ENCODE data around the gene PRSS12. TPM values are rescaled to one million over a fixed set of nuclear protein-coding genes. Genes with fewer than 3 reads are reported as not detected.
"Not testable (repeated sequence)": the region's sequence is repeated elsewhere in the genome, so short reads cannot be mapped to it uniquely, and the experiment has no call there.

The PRSS12 gene
- total and polyA plus RNA-seq, 2 donors (not counting 1 experiment from before 2014, with no cell fraction given): not detected

GRCh38 chr4:118396881-118397622 is 44.2 kb upstream of the PRSS12 start:
- no peak overlapping the region for H3K4me3 ChIP-seq (ENCODE audit: control extremely low read depth in 1 of 5, extremely low read depth in 1 of 5, insufficient read depth in 1 of 5, low read depth in 2 of 5, low read length in 4 of 5)
- H2AFZ ChIP-seq (ENCODE audit: insufficient read depth, low read depth, low read length, poor library complexity, severe bottlenecking): no peak overlapping the region
- no peaks in the 10 kb centered on the region for H3K4me1 ChIP-seq (ENCODE audit: control insufficient read depth in 2 of 2, insufficient read depth in 2 of 2, low read length in 2 of 2)
- no peak overlapping the region for H3K27ac ChIP-seq (ENCODE audit: low read length in 2 of 2)
- Mint-ChIP-seq H3K27me3 (peaks cover 14% of the 10 kb centered on the region), H3K4me1 (no peaks in the 10 kb centered on the region), H3K27ac (no peak overlapping the region), H3K4me3 (no peak overlapping the region), H3K9me3 (ENCODE audit: insufficient read depth) (peaks cover 4% of the 10 kb centered on the region)
- ATAC-seq (ENCODE audit: low read depth): no peak
- H3K36me3 ChIP-seq (replicated peaks in 1 of 2; ENCODE audit: control extremely low read depth in 1 of 2, control insufficient read depth in 1 of 2, extremely low read depth in 1 of 2, insufficient read depth in 2 of 2, low read length in 1 of 2): no peaks in the 10 kb centered on the region
- ChIA-PET CTCF (no interaction called here), POLR2A (no interaction called here)
- no peak overlapping the region for H3K9ac ChIP-seq (ENCODE audit: low read length)
- WGBS (ENCODE audit: insufficient coverage): no CpG with 5 or more reads among the region's 5 CpGs
- intact Hi-C loops (cut with micrococcal nuclease): no loop called here
- no peaks in the 10 kb centered on the region for H3K27me3 ChIP-seq (replicated peaks in 1 of 4; ENCODE audit: control extremely low read depth in 1 of 4, control insufficient read depth in 3 of 4, insufficient read depth in 4 of 4, low read length in 3 of 4)
- TF ChIP-seq EZH2 (IDR thresholded peaks at IDR 0.05; ENCODE audit: borderline replicate concordance, insufficient read depth, low read depth, low read length, poor library complexity, severe bottlenecking): no peak
- TF ChIP-seq, protein P1, sequence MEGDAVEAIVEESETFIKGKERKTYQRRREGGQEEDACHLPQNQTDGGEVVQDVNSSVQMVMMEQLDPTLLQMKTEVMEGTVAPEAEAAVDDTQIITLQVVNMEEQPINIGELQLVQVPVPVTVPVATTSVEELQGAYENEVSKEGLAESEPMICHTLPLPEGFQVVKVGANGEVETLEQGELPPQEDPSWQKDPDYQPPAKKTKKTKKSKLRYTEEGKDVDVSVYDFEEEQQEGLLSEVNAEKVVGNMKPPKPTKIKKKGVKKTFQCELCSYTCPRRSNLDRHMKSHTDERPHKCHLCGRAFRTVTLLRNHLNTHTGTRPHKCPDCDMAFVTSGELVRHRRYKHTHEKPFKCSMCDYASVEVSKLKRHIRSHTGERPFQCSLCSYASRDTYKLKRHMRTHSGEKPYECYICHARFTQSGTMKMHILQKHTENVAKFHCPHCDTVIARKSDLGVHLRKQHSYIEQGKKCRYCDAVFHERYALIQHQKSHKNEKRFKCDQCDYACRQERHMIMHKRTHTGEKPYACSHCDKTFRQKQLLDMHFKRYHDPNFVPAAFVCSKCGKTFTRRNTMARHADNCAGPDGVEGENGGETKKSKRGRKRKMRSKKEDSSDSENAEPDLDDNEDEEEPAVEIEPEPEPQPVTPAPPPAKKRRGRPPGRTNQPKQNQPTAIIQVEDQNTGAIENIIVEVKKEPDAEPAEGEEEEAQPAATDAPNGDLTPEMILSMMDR (IDR thresholded peaks at IDR 0.05): no peak
- no peaks in the 10 kb centered on the region for H3K79me2 ChIP-seq (ENCODE audit: control insufficient read depth, insufficient read depth, low read length)
- H3K4me2 ChIP-seq (replicated peaks; ENCODE audit: low read depth, low read length, poor library complexity, severe bottlenecking): no peak overlapping the region
- no peaks in the 10 kb centered on the region for H4K20me1 ChIP-seq (ENCODE audit: control insufficient read depth, insufficient read depth, low read length, poor library complexity, severe bottlenecking)
- H3K9me3 ChIP-seq (ENCODE audit: control extremely low read depth in 1 of 3, control insufficient read depth in 2 of 3, insufficient read depth in 1 of 3, low read length in 2 of 3): peaks cover 0 to 6% (median 0%) of the 10 kb centered on the region in 3 donors
- no peak for DNase-seq

DNA sequence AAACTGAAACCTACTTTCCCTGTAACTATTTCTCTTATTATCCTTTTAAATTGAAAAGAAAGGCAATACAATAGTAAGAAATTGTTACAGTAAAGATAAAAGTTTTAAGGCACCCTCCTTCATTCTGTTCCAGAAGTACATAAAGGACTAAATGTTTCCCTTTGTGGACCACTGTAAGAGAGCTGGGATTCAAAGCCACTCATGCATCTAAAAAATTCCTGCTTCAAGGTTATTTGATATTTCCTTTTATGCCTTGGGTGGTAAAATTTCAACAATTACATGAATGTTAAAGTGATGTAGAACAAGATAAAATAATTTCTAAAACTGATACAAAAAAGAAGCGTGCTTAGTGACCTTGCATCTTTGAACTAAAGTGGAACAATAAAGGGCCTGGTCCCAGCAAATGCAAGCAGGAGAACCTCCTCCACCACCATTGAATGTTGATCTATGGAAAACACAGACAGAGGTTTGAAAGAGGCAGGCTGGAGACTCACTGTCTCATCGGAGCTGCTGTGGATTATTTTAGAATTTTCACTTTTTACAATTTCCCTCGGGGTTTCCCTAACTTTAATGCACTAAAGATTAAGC is 42.3 kb upstream of the PRSS12 start:
- intact Hi-C loops (cut with micrococcal nuclease): no loop called here
- Mint-ChIP-seq H3K27me3 (no peaks in the 10 kb centered on the region), H3K4me1 (no peaks in the 10 kb centered on the region), H3K9me3 (ENCODE audit: insufficient read depth) (peaks cover 5% of the 10 kb centered on the region), H3K27ac (no peak overlapping the region), H3K4me3 (no peak overlapping the region)
- DNase-seq (no peak), ATAC-seq (ENCODE audit: low read depth) (no peak)
- H3K4me3 ChIP-seq (ENCODE audit: control extremely low read depth in 1 of 5, extremely low read depth in 1 of 5, insufficient read depth in 1 of 5, low read depth in 2 of 5, low read length in 4 of 5): no peak overlapping the region
- no peaks in the 10 kb centered on the region for H3K36me3 ChIP-seq (replicated peaks in 1 of 2; ENCODE audit: control extremely low read depth in 1 of 2, control insufficient read depth in 1 of 2, extremely low read depth in 1 of 2, insufficient read depth in 2 of 2, low read length in 1 of 2)
- no peaks in the 10 kb centered on the region for H3K4me1 ChIP-seq (ENCODE audit: control insufficient read depth in 2 of 2, insufficient read depth in 2 of 2, low read length in 2 of 2)
- H4K20me1 ChIP-seq (ENCODE audit: control insufficient read depth, insufficient read depth, low read length, poor library complexity, severe bottlenecking): no peaks in the 10 kb centered on the region
- H3K27ac ChIP-seq (ENCODE audit: low read length in 2 of 2): no peak overlapping the region
- H3K9ac ChIP-seq (ENCODE audit: low read length): no peak overlapping the region
- H3K27me3 ChIP-seq (replicated peaks in 1 of 4; ENCODE audit: control extremely low read depth in 1 of 4, control insufficient read depth in 3 of 4, insufficient read depth in 4 of 4, low read length in 3 of 4): no peaks in the 10 kb centered on the region
- H3K79me2 ChIP-seq (ENCODE audit: control insufficient read depth, insufficient read depth, low read length): no peaks in the 10 kb centered on the region
- no peak overlapping the region for H2AFZ ChIP-seq (ENCODE audit: insufficient read depth, low read depth, low read length, poor library complexity, severe bottlenecking)
- H3K9me3 ChIP-seq (ENCODE audit: control extremely low read depth in 1 of 3, control insufficient read depth in 2 of 3, insufficient read depth in 1 of 3, low read length in 2 of 3): peaks cover 0 to 6% (median 1%) of the 10 kb centered on the region in 3 donors
- H3K4me2 ChIP-seq (replicated peaks; ENCODE audit: low read depth, low read length, poor library complexity, severe bottlenecking): no peak overlapping the region
- WGBS (ENCODE audit: insufficient coverage): no CpG with 5 or more reads among the region's 3 CpGs
- POLR2A ChIA-PET: no interaction called here
- TF ChIP-seq, protein P1 (IDR thresholded peaks at IDR 0.05): no peak
- TF ChIP-seq EZH2 (IDR thresholded peaks at IDR 0.05; ENCODE audit: borderline replicate concordance, insufficient read depth, low read depth, low read length, poor library complexity, severe bottlenecking): no peak
- CTCF ChIA-PET: no interaction called here

DNA sequence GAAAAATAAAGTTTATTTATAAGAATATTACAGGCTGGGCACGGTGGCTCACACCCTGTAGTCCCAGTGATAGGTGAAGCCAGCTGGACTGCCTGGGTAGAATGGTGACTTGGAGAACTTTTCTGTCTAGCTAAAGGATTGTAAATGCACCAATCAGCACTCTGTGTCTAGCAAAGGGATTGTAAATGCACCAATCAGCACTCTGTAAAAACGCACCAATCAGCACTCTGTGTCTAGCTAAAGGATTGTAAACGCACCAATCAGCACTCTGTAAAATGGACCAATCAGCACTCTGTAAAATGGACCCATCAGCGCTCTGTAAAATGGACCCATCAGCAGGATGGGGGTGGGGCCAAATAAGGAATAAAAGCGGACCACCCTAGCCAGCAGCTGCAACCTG is 39.7 kb upstream of the PRSS12 start:
- H2AFZ ChIP-seq (ENCODE audit: insufficient read depth, low read depth, low read length, poor library complexity, severe bottlenecking); H3K4me1 ChIP-seq (ENCODE audit: control insufficient read depth in 2 of 2, insufficient read depth in 2 of 2, low read length in 2 of 2); H3K9ac ChIP-seq (ENCODE audit: low read length); H3K9me3 Mint-ChIP-seq (ENCODE audit: insufficient read depth); H4K20me1 ChIP-seq (ENCODE audit: control insufficient read depth, insufficient read depth, low read length, poor library complexity, severe bottlenecking); DNase-seq; H3K4me2 ChIP-seq (replicated peaks; ENCODE audit: low read depth, low read length, poor library complexity, severe bottlenecking); intact Hi-C loops (cut with micrococcal nuclease); H3K4me3 ChIP-seq (ENCODE audit: control extremely low read depth in 1 of 5, extremely low read depth in 1 of 5, insufficient read depth in 1 of 5, low read depth in 2 of 5, low read length in 4 of 5); H3K36me3 ChIP-seq (replicated peaks in 1 of 2; ENCODE audit: control extremely low read depth in 1 of 2, control insufficient read depth in 1 of 2, extremely low read depth in 1 of 2, insufficient read depth in 2 of 2, low read length in 1 of 2); H3K27me3 Mint-ChIP-seq; H3K79me2 ChIP-seq (ENCODE audit: control insufficient read depth, insufficient read depth, low read length); CTCF ChIA-PET; ATAC-seq (ENCODE audit: low read depth); H3K4me3 Mint-ChIP-seq; POLR2A ChIA-PET; H3K4me1 Mint-ChIP-seq; H3K27ac ChIP-seq (ENCODE audit: low read length in 2 of 2); H3K27ac Mint-ChIP-seq; H3K9me3 ChIP-seq (ENCODE audit: control extremely low read depth in 1 of 3, control insufficient read depth in 2 of 3, insufficient read depth in 1 of 3, low read length in 2 of 3); H3K27me3 ChIP-seq (replicated peaks in 1 of 4; ENCODE audit: control extremely low read depth in 1 of 4, control insufficient read depth in 3 of 4, insufficient read depth in 4 of 4, low read length in 3 of 4): not testable (repeated sequence)
- 100% methylated on average over 3 of the region's 5 CpGs for WGBS (ENCODE audit: insufficient coverage)
